Measurements from ENCODE around the gene ERBB2. TPM values are rescaled to one million over a fixed set of nuclear protein-coding genes. Genes with fewer than 3 reads are reported as not detected.

Gene ERBB2
- total and polyA plus RNA-seq, 2 of the 4 experiments (the other 2 are of a cell fraction): 28.7 to 33.3 TPM

DNA sequence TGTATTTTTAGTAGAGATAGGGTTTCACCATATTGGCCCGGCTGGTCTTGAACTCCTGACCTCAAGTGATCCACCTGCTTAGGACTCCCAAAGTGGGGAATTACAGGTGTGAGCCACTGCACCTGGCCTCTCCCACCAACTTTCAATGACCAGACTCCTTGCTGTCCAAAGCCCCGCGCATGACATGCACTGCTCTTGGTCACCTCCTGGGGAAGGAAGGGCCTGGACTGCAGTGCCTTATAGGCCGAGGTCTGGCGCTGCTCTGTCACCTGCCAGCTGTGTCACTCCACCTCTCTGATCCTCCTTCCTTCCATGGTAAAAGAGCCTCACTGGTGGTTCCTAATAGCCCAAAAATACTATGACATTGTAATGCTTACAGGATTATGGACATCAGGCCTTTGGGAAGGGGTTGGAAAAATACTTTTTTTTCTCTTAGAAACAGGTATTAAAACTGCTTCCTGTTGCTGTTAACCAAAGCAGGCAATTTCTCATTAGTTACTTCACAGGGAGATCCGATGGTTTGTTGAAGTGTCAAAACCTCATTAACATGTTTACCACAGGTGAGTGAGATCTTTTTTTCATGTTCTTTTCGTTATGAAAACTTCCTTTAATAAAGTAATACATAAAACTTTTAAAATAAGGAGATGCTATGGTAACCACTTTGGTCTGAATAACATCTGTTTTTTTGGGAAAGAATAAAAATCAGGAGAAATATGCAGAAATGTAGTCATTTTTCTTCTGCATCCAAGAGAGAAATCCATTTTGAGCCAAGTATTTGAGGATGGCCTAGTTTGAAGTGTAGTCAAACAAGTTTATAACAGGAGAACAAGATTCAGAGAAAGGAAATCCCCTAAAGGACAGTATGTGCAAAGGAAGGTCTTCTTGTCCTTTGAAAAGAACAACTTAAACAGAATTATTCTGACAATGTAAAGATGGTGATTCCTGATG lies 73.4 kb downstream of the ERBB2 start:
- WGBS, 2 experiments (ENCODE audit: extremely low coverage in 2 of 2, insufficient read length in 1 of 2): no CpG with 5 or more reads among the region's 7 CpGs
- dilution Hi-C loops (cut with HindIII; ENCODE audit: low sequenced_read_pairs, unreplicated experiment): no loop called here

More for the DNA sequence above, 73.4 kb downstream of the ERBB2 start:
- Histone ChIP-seq H3K14ac (replicated peaks; ENCODE audit: low read depth, low read length) (no peak overlapping the region), H2BK15ac (ENCODE audit: low read depth, low read length) (no peak overlapping the region), H3K36me3 (ENCODE audit: control insufficient read depth, insufficient read depth, low read length) (no peaks in the 10 kb centered on the region), H4K5ac (ENCODE audit: low read depth, low read length) (no peak overlapping the region), H3K4ac (ENCODE audit: low read depth, low read length) (no peak overlapping the region), H3K4me1 (ENCODE audit: control insufficient read depth, insufficient read depth, low read length) (no peaks in the 10 kb centered on the region), H3K4me2 (ENCODE audit: low read depth, low read length) (no peak overlapping the region), H2BK20ac (ENCODE audit: low read depth, low read length) (no peak overlapping the region), H2BK120ac (ENCODE audit: low read depth, low read length) (no peak overlapping the region), H2AK5ac (ENCODE audit: low read depth, low read length) (no peak overlapping the region), H2BK5ac (ENCODE audit: low read depth, low read length, poor library complexity, severe bottlenecking) (no peak overlapping the region), H4K91ac (ENCODE audit: insufficient read depth, low read depth, low read length) (no peak overlapping the region), H3K9me3 (ENCODE audit: control insufficient read depth, insufficient read depth, low read length) (no peaks in the 10 kb centered on the region), H3K9me1 (ENCODE audit: insufficient read depth, low read length) (no peaks in the 10 kb centered on the region), H2AFZ (replicated peaks; ENCODE audit: low read length, poor library complexity) (no peak overlapping the region), H4K20me1 (ENCODE audit: insufficient read depth, low read length) (no peaks in the 10 kb centered on the region), H3K56ac (ENCODE audit: extremely low read depth, insufficient read depth, low read length) (no peak overlapping the region), H2AK9ac (replicated peaks; ENCODE audit: low read depth, low read length, poor library complexity) (no peak overlapping the region), H4K8ac (ENCODE audit: low read depth in 2 of 2, low read length in 2 of 2) (no peak overlapping the region), H3K27ac (ENCODE audit: insufficient read depth, low read length) (no peak overlapping the region), H3K9ac (ENCODE audit: low read depth, low read length) (no peak overlapping the region), H3K23ac (ENCODE audit: low read depth, low read length) (no peak overlapping the region), H3K27me3 (ENCODE audit: control insufficient read depth, insufficient read depth, low read length) (peaks cover 59% of the 10 kb centered on the region), H3K18ac (ENCODE audit: low read depth, low read length) (no peak overlapping the region), H3K79me1 (ENCODE audit: low read depth in 1 of 2, low read length in 2 of 2) (no peaks in the 10 kb centered on the region), H3K4me3 (ENCODE audit: insufficient read depth, low read depth, low read length) (no peak overlapping the region)
- ATAC-seq (ENCODE audit: low read depth): no peak
- CTCF ChIA-PET: no interaction called here
- no TSS peak for BruUV-seq (replicated peaks)
- TF ChIP-seq, protein P1, sequence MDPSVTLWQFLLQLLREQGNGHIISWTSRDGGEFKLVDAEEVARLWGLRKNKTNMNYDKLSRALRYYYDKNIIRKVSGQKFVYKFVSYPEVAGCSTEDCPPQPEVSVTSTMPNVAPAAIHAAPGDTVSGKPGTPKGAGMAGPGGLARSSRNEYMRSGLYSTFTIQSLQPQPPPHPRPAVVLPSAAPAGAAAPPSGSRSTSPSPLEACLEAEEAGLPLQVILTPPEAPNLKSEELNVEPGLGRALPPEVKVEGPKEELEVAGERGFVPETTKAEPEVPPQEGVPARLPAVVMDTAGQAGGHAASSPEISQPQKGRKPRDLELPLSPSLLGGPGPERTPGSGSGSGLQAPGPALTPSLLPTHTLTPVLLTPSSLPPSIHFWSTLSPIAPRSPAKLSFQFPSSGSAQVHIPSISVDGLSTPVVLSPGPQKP (IDR thresholded peaks at IDR 0.05; ENCODE audit: borderline replicate concordance, low read depth, low read length): no peak
- TF ChIP-seq BHLHE40 (IDR thresholded peaks at IDR 0.05; ENCODE audit: low read depth, low read length): no peak
- no peak for TF ChIP-seq RFX5 (IDR thresholded peaks at IDR 0.05; ENCODE audit: low read depth, low read length)
- no peak for TF ChIP-seq CHD1 (IDR thresholded peaks at IDR 0.05; ENCODE audit: low read depth, low read length)
- TF ChIP-seq MXI1 (IDR thresholded peaks at IDR 0.05; ENCODE audit: borderline replicate concordance, low read depth, low read length): no peak
- TF ChIP-seq RCOR1 (IDR thresholded peaks at IDR 0.05; ENCODE audit: insufficient replicate concordance, low read length): no peak
- TF ChIP-seq, protein P2, sequence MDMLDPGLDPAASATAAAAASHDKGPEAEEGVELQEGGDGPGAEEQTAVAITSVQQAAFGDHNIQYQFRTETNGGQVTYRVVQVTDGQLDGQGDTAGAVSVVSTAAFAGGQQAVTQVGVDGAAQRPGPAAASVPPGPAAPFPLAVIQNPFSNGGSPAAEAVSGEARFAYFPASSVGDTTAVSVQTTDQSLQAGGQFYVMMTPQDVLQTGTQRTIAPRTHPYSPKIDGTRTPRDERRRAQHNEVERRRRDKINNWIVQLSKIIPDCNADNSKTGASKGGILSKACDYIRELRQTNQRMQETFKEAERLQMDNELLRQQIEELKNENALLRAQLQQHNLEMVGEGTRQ (IDR thresholded peaks at IDR 0.05; ENCODE audit: low read depth, low read length): no peak
- TF ChIP-seq, protein P3, sequence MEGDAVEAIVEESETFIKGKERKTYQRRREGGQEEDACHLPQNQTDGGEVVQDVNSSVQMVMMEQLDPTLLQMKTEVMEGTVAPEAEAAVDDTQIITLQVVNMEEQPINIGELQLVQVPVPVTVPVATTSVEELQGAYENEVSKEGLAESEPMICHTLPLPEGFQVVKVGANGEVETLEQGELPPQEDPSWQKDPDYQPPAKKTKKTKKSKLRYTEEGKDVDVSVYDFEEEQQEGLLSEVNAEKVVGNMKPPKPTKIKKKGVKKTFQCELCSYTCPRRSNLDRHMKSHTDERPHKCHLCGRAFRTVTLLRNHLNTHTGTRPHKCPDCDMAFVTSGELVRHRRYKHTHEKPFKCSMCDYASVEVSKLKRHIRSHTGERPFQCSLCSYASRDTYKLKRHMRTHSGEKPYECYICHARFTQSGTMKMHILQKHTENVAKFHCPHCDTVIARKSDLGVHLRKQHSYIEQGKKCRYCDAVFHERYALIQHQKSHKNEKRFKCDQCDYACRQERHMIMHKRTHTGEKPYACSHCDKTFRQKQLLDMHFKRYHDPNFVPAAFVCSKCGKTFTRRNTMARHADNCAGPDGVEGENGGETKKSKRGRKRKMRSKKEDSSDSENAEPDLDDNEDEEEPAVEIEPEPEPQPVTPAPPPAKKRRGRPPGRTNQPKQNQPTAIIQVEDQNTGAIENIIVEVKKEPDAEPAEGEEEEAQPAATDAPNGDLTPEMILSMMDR (conservative IDR thresholded peaks at IDR 0.05; ENCODE audit: low read depth, low read length): no peak
- TF ChIP-seq POLR2A (IDR thresholded peaks at IDR 0.05; ENCODE audit: low read depth, low read length): no peak
- POLR2A ChIA-PET (ENCODE audit: unreplicated experiment): no interaction called here
- intact Hi-C loops (cut with micrococcal nuclease) (no loop called here), in situ Hi-C loops (cut with MboI; ENCODE audit: low sequenced_read_pairs) (loop anchor here (10.0 kb wide), 1 partner anchor 202 kb away; no protein-coding TSS in a partner anchor)
- no peak for DNase-seq

Data from IMR-90 (cell line).